Muscle layer of duodenum (tissue), 2 donors: ENCODE results near the gene TSHZ2.

Source experiments
- H3K27ac ChIP-seq: one replicate; pipeline ENCODE4 v1.7.0; 2013; ENCODE audit warnings: mild to moderate bottlenecking, low read length
- H3K27me3 ChIP-seq: one replicate; pipeline ENCODE4 v1.7.0; 2013; ENCODE audit warnings: low read depth, mild to moderate bottlenecking, control low read depth, low read length
- H3K36me3 ChIP-seq, 2 donors: one replicate each; pipeline ENCODE4 v1.7.0; 2013; ENCODE audit warnings: low read length in 2 of 2, control low read depth in 1 of 2, mild to moderate bottlenecking in 1 of 2; ENCODE audit not compliant: insufficient read depth in 2 of 2, control insufficient read depth in 1 of 2
- H3K4me1 ChIP-seq, 2 donors: one replicate each; pipeline ENCODE4 v1.7.0; 2013; ENCODE audit warnings: low read length in 2 of 2, mild to moderate bottlenecking in 2 of 2, control low read depth in 1 of 2, moderate library complexity in 1 of 2; ENCODE audit not compliant: insufficient read depth in 2 of 2, control insufficient read depth in 1 of 2
- H3K4me3 ChIP-seq, 2 donors: one replicate each; pipeline ENCODE4 v1.7.0; 2013; ENCODE audit warnings: low read length in 2 of 2, low read depth in 1 of 2, mild to moderate bottlenecking in 1 of 2
- H3K9me3 ChIP-seq, 2 donors: one replicate each; pipeline ENCODE4 v1.7.0; 2013; ENCODE audit warnings: low read length in 2 of 2, control low read depth in 1 of 2, mild to moderate bottlenecking in 1 of 2; ENCODE audit not compliant: control insufficient read depth in 1 of 2
- donor health status: healthy.

The TSHZ2 gene

GRCh38 chr20:53032478-53032932 is 60.3 kb downstream of the TSHZ2 start:
- Histone ChIP-seq H3K27ac (no peak overlapping the region), H3K4me3 (no peak overlapping the region), H3K36me3 (no peaks in the 10 kb centered on the region), H3K9me3 (no peaks in the 10 kb centered on the region), H3K4me1 (peaks cover 0 to 3% of the 10 kb centered on the region in 2 donors), H3K27me3 (no peaks in the 10 kb centered on the region)

GRCh38 chr20:53033176-53033575 is 61.0 kb downstream of the TSHZ2 start:
- Histone ChIP-seq H3K36me3 (no peaks in the 10 kb centered on the region), H3K9me3 (no peaks in the 10 kb centered on the region), H3K4me1 (peaks cover 0 to 3% of the 10 kb centered on the region in 2 donors), H3K27ac (no peak overlapping the region), H3K4me3 (no peak overlapping the region), H3K27me3 (no peaks in the 10 kb centered on the region)

- Histone ChIP-seq H3K4me1 (peaks cover 0 to 3% of the 10 kb centered on the region in 2 donors), H3K4me3 (no peak overlapping the region), H3K36me3 (no peaks in the 10 kb centered on the region), H3K9me3 (no peaks in the 10 kb centered on the region), H3K27me3 (no peaks in the 10 kb centered on the region), H3K27ac (no peak overlapping the region)
Measured at GRCh38 chr20:53034899-53035298, 62.7 kb downstream of the TSHZ2 start.

- Histone ChIP-seq H3K36me3 (no peaks in the 10 kb centered on the region), H3K27ac (no peak overlapping the region), H3K27me3 (no peaks in the 10 kb centered on the region), H3K9me3 (no peaks in the 10 kb centered on the region), H3K4me3 (no peak overlapping the region), H3K4me1 (peaks cover 5 to 10% of the 10 kb centered on the region in 2 donors)
Measured at GRCh38 chr20:53036992-53037391, 64.8 kb downstream of the TSHZ2 start.

GRCh38 chr20:53037621-53038020 is 65.5 kb downstream of the TSHZ2 start:
- Histone ChIP-seq H3K27ac (no peak overlapping the region), H3K4me1 (peaks cover 8 to 13% of the 10 kb centered on the region in 2 donors), H3K27me3 (no peaks in the 10 kb centered on the region), H3K36me3 (no peaks in the 10 kb centered on the region), H3K9me3 (no peaks in the 10 kb centered on the region), H3K4me3 (no peak overlapping the region)

GRCh38 chr20:53038299-53038698 is 66.1 kb downstream of the TSHZ2 start:
- Histone ChIP-seq H3K27ac (no peak overlapping the region), H3K4me3 (no peak overlapping the region), H3K9me3 (no peaks in the 10 kb centered on the region), H3K36me3 (no peaks in the 10 kb centered on the region), H3K4me1 (peaks cover 8 to 16% of the 10 kb centered on the region in 2 donors), H3K27me3 (no peaks in the 10 kb centered on the region)

- peak overlapping the region; percentile 32 for H3K27ac ChIP-seq
- H3K27me3 ChIP-seq, result no peaks in the 10 kb centered on the region
- peak overlapping the region in 1 of 2 donors; percentile 7 for H3K4me3 ChIP-seq
- H3K9me3 ChIP-seq, result no peaks in the 10 kb centered on the region
- peaks cover 8 to 19% of the 10 kb centered on the region in 2 donors for H3K4me1 ChIP-seq
- no peaks in the 10 kb centered on the region for H3K36me3 ChIP-seq
Measured at GRCh38 chr20:53040693-53041589, 68.8 kb downstream of the TSHZ2 start.

GRCh38 chr20:53042521-53042920 is 70.4 kb downstream of the TSHZ2 start:
- Histone ChIP-seq H3K36me3 (no peaks in the 10 kb centered on the region), H3K27me3 (no peaks in the 10 kb centered on the region), H3K4me1 (peaks cover 8 to 23% of the 10 kb centered on the region in 2 donors), H3K4me3 (no peak overlapping the region), H3K9me3 (peaks cover 0 to 5% of the 10 kb centered on the region in 2 donors), H3K27ac (no peak overlapping the region)

GRCh38 chr20:53044296-53044695 is 72.1 kb downstream of the TSHZ2 start:
- Histone ChIP-seq H3K9me3 (peaks cover 0 to 5% of the 10 kb centered on the region in 2 donors), H3K27ac (no peak overlapping the region), H3K36me3 (no peaks in the 10 kb centered on the region), H3K27me3 (no peaks in the 10 kb centered on the region), H3K4me3 (no peak overlapping the region), H3K4me1 (peaks cover 8 to 23% of the 10 kb centered on the region in 2 donors)

GRCh38 chr20:53045941-53046340 is 73.8 kb downstream of the TSHZ2 start:
- H3K27me3 ChIP-seq, result no peaks in the 10 kb centered on the region
- H3K27ac ChIP-seq, result no peak overlapping the region
- no peaks in the 10 kb centered on the region for H3K36me3 ChIP-seq
- H3K9me3 ChIP-seq, result peaks cover 0 to 5% of the 10 kb centered on the region in 2 donors
- H3K4me1 ChIP-seq, result peaks cover 4 to 23% of the 10 kb centered on the region in 2 donors
- no peak overlapping the region for H3K4me3 ChIP-seq

GRCh38 chr20:53047203-53047602 is 75.0 kb downstream of the TSHZ2 start:
- no peaks in the 10 kb centered on the region for H3K27me3 ChIP-seq
- H3K27ac ChIP-seq, result no peak overlapping the region
- no peaks in the 10 kb centered on the region for H3K36me3 ChIP-seq
- H3K9me3 ChIP-seq, result peaks cover 0 to 5% of the 10 kb centered on the region in 2 donors
- H3K4me1 ChIP-seq, result peaks cover under 1 to 16% of the 10 kb centered on the region in 2 donors
- H3K4me3 ChIP-seq, result no peak overlapping the region
